ENCODE results near the gene AKNA. TPM values are rescaled to one million over a fixed set of nuclear protein-coding genes. Genes with fewer than 3 reads are reported as not detected.

The AKNA gene
- total RNA-seq, 1 donor from 2014 or later: 16.6 TPM

GRCh38 chr9:114316605-114317230 lies 71.1 kb downstream of the AKNA start:
- TF ChIP-seq CTCF (conservative IDR thresholded peaks at IDR 0.05): no peak
- Mint-ChIP-seq H3K4me3 (no peak overlapping the region), H3K9me3 (no peaks in the 10 kb centered on the region), H3K27ac (ENCODE audit: unreplicated experiment) (no peak overlapping the region), H3K4me1 (peaks cover 5% of the 10 kb centered on the region), H3K27me3 (ENCODE audit: low read depth) (no peaks in the 10 kb centered on the region), H3K36me3 (ENCODE audit: low read depth) (no peaks in the 10 kb centered on the region)
- no peak for DNase-seq (ENCODE audit: low read depth, low spot score)

- no peaks in the 10 kb centered on the region for H3K36me3 Mint-ChIP-seq (ENCODE audit: low read depth)
- no peak overlapping the region for H3K4me3 Mint-ChIP-seq
- H3K9me3 Mint-ChIP-seq: no peaks in the 10 kb centered on the region
- DNase-seq (ENCODE audit: low read depth, low spot score): no peak
- H3K4me1 Mint-ChIP-seq: peaks cover 5% of the 10 kb centered on the region
- H3K27ac Mint-ChIP-seq (ENCODE audit: unreplicated experiment): no peak overlapping the region
- no peak for TF ChIP-seq CTCF (conservative IDR thresholded peaks at IDR 0.05)
- H3K27me3 Mint-ChIP-seq (ENCODE audit: low read depth): no peaks in the 10 kb centered on the region
These were observed 71.9 kb downstream of the AKNA start for GRCh38 chr9:114315723-114316363.

GRCh38 chr9:114314881-114315722 lies 72.7 kb downstream of the AKNA start:
- Mint-ChIP-seq H3K36me3 (ENCODE audit: low read depth) (no peaks in the 10 kb centered on the region), H3K27ac (ENCODE audit: unreplicated experiment) (no peak overlapping the region), H3K27me3 (ENCODE audit: low read depth) (no peaks in the 10 kb centered on the region), H3K4me1 (peaks cover 5% of the 10 kb centered on the region), H3K9me3 (no peaks in the 10 kb centered on the region), H3K4me3 (no peak overlapping the region)
- no peak for TF ChIP-seq CTCF (conservative IDR thresholded peaks at IDR 0.05)
- DNase-seq (ENCODE audit: low read depth, low spot score): no peak

GRCh38 chr9:114314256-114314867 lies 73.4 kb downstream of the AKNA start:
- no peaks in the 10 kb centered on the region for H3K27me3 Mint-ChIP-seq (ENCODE audit: low read depth)
- H3K27ac Mint-ChIP-seq (ENCODE audit: unreplicated experiment): no peak overlapping the region
- peaks cover 4% of the 10 kb centered on the region for H3K4me1 Mint-ChIP-seq
- no peak overlapping the region for H3K4me3 Mint-ChIP-seq
- TF ChIP-seq CTCF (conservative IDR thresholded peaks at IDR 0.05): no peak
- DNase-seq (ENCODE audit: low read depth, low spot score): no peak
- no peaks in the 10 kb centered on the region for H3K9me3 Mint-ChIP-seq
- H3K36me3 Mint-ChIP-seq (ENCODE audit: low read depth): no peaks in the 10 kb centered on the region

- no peaks in the 10 kb centered on the region for H3K36me3 Mint-ChIP-seq (ENCODE audit: low read depth)
- no peaks in the 10 kb centered on the region for H3K9me3 Mint-ChIP-seq
- no peak overlapping the region for H3K27ac Mint-ChIP-seq (ENCODE audit: unreplicated experiment)
- TF ChIP-seq CTCF (conservative IDR thresholded peaks at IDR 0.05): no peak
- no peak for DNase-seq (ENCODE audit: low read depth, low spot score)
- H3K27me3 Mint-ChIP-seq (ENCODE audit: low read depth): no peaks in the 10 kb centered on the region
- no peaks in the 10 kb centered on the region for H3K4me1 Mint-ChIP-seq
- no peak overlapping the region for H3K4me3 Mint-ChIP-seq
These were observed 74.6 kb downstream of the AKNA start for GRCh38 chr9:114313186-114313585.
